HG02759 (cell line): ENCODE measurements around the gene MMP28.

Experiments
- ATAC-seq: cut with Tn5 transposase; IDR thresholded peaks from one replicate; pipeline ENCODE4 v1.9.1; 2021; ENCODE audit warnings: mild to moderate bottlenecking, moderate library complexity; ENCODE audit not compliant: unreplicated experiment

MMP28 gene

GRCh38 chr17:35745246-35745645 lies 50.2 kb downstream of the MMP28 start:
- ATAC-seq, result no peak

- no peak for ATAC-seq
Observed at GRCh38 chr17:35744830-35745229, 50.6 kb downstream of the MMP28 start.

GRCh38 chr17:35743626-35744328 lies 51.7 kb downstream of the MMP28 start:
- ATAC-seq, result no peak

GRCh38 chr17:35742896-35743477 lies 52.5 kb downstream of the MMP28 start:
- no peak for ATAC-seq

GRCh38 chr17:35742496-35742895 lies 52.9 kb downstream of the MMP28 start:
- ATAC-seq, result no peak

GRCh38 chr17:35740997-35741931 lies 54.2 kb downstream of the MMP28 start:
- ATAC-seq, result no peak

GRCh38 chr17:35740216-35740615 lies 55.2 kb downstream of the MMP28 start:
- no peak for ATAC-seq

- no peak for ATAC-seq
Observed at GRCh38 chr17:35738519-35739133, 56.8 kb downstream of the MMP28 start.

GRCh38 chr17:35736236-35736635 lies 59.2 kb downstream of the MMP28 start:
- no peak for ATAC-seq

- ATAC-seq, result no peak
Observed at GRCh38 chr17:35735036-35735805, 60.2 kb downstream of the MMP28 start.

GRCh38 chr17:35734396-35734795 lies 61.0 kb downstream of the MMP28 start:
- ATAC-seq, result no peak

GRCh38 chr17:35733366-35733765 lies 62.1 kb downstream of the MMP28 start:
- ATAC-seq, result no peak

GRCh38 chr17:35732806-35733136 lies 62.7 kb downstream of the MMP28 start:
- ATAC-seq, result no peak

- no peak for ATAC-seq
Observed at GRCh38 chr17:35731917-35732805, 63.3 kb downstream of the MMP28 start.

- ATAC-seq, result no peak
Observed at GRCh38 chr17:35731239-35731916, 64.1 kb downstream of the MMP28 start, which contains the start of gene RASL10B. TSS of gene RASL10B (plus strand) at chr17:35731639. CDS start at chr17:35735185, 3,546 bp downstream.

GRCh38 chr17:35730400-35731005 lies 64.9 kb downstream of the MMP28 start:
- ATAC-seq, result no peak

- no peak for ATAC-seq
Observed at GRCh38 chr17:35729405-35729833, 66.0 kb downstream of the MMP28 start.

- no peak for ATAC-seq
Observed at GRCh38 chr17:35728551-35728950, 66.9 kb downstream of the MMP28 start.
